Testis (tissue), 3 donors: ENCODE results near the gene RNF175. TPM values are rescaled to one million over a fixed set of nuclear protein-coding genes. Genes with fewer than 3 reads are reported as not detected.
A peak's percentile ranks its signal among the peaks of the same experiment; 100 is the strongest.

Experiments
- DNase-seq: peaks from one replicate; pipeline ENCODE4 v3.0.0-alpha.2; 2019
- H3K27ac ChIP-seq, 2 donors: fragments of 200-600 bp; sonication (generic); one replicate each; pipeline ENCODE4 v1.5.1; 2019
- H3K27me3 ChIP-seq: fragments of 200-600 bp; sonication (generic); one replicate; pipeline ENCODE4 v1.5.1; 2019
- H3K36me3 ChIP-seq: fragments of 200-600 bp; sonication (generic); one replicate; pipeline ENCODE4 v1.5.1; 2017; ENCODE audit warnings: low read depth; ENCODE audit errors: missing control alignments
- H3K4me1 ChIP-seq: fragments of 200-600 bp; sonication (generic); one replicate; pipeline ENCODE4 v1.5.1; 2019
- H3K4me3 ChIP-seq, 2 donors: fragments of 200-600 bp; sonication (generic); one replicate each; pipeline ENCODE4 v1.5.1; 2017 to 2019
- H3K9me3 ChIP-seq: fragments of 200-600 bp; sonication (generic); one replicate; pipeline ENCODE4 v1.5.1; 2017
- POLR2A ChIP-seq: fragments of 450-650 bp; IDR thresholded peaks from one replicate; pipeline ENCODE4 v1.6.1; 2017; ENCODE audit warnings: antibody characterized with exemption, mild to moderate bottlenecking, moderate library complexity
- WGBS, 2 donors: methylation state at CpG; one replicate each; pipeline ENCODE4 v1.1.5; 2018; 5-methylcytosine and 5-hydroxymethylcytosine counted together
- intact Hi-C: fragments of 100-400 bp; cut with DNase I; formaldehyde crosslinking; loops from one replicate; pipeline ENCODE4 v1.15.1; 2023; ENCODE audit warnings: low total_unique reads
- polyA plus RNA-seq: library from polyadenylated mRNA; stranded (reverse); fragments of 350-450 nt; fragmentation: Illumina TruSeq; extraction: RNeasy Lipid Tissue Mini Kit (QIAGEN cat#74804); gene quantifications from one replicate; pipeline ENCODE4 v1.2.3, GENCODE V29; 2014; ENCODE audit warnings: low read depth, low replicate concordance; ENCODE audit not compliant: insufficient read depth
- total RNA-seq, 2 donors: library from RNA; depleted of rRNA; stranded (reverse); fragments of >200 nt; gene quantifications; one replicate each; pipeline ENCODE4 v1.2.3, GENCODE V29; 2016
- TF ChIP-seq, protein P1 (sequence below), 3 experiments: fragments of 450-650 bp in 2 of 3; fragments of 200-600 bp in 1 of 3; sonication (generic) in 1 of 3; IDR thresholded peaks; one replicate each; pipeline ENCODE4 v1.5.1; 2016 to 2019; ENCODE audit warnings: antibody characterized with exemption in 3 of 3, mild to moderate bottlenecking in 2 of 3, moderate library complexity in 1 of 3

RNF175 gene
- total and polyA plus RNA-seq, 3 donors from 2014 or later: 0.63 to 3.0 (median 0.99) TPM

DNA sequence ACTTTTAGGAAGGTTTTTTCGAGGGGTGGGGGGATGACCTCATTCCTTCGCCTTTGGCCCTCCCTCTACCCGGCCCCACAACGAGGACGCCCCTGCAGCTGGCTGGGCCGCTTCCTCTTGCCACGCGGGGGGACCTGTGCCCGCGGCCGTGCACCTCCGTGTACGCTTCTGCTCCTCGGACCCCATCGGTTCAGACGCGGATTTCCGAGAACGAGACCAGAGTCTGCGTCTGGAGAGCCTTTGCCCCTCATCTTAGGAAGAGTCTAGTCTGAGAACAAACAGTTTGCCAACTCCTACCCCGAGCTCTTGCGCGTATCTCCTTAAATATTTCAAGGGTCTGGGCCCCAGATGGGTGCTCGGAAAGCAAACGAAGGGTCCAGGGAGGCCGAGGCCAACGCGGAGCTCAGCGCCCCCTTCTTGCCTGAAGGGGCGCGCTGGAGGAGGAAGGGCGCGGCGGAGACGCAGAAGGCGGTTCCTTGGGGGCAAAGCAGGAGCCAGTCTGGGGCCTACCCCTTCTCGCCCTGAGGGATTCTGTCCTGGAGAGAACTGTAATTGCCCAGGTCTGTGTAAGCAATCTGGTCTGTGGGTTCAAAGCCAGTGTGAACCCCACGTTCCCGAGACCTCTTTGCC lies 32.9 kb upstream of the RNF175 start:
- peaks cover 12% of the 10 kb centered on the region for H3K4me1 ChIP-seq

GRCh38 chr4:153791746-153792617 lies 32.2 kb upstream of the RNF175 start:
- no peak for TF ChIP-seq POLR2A
- TF ChIP-seq, protein P1, sequence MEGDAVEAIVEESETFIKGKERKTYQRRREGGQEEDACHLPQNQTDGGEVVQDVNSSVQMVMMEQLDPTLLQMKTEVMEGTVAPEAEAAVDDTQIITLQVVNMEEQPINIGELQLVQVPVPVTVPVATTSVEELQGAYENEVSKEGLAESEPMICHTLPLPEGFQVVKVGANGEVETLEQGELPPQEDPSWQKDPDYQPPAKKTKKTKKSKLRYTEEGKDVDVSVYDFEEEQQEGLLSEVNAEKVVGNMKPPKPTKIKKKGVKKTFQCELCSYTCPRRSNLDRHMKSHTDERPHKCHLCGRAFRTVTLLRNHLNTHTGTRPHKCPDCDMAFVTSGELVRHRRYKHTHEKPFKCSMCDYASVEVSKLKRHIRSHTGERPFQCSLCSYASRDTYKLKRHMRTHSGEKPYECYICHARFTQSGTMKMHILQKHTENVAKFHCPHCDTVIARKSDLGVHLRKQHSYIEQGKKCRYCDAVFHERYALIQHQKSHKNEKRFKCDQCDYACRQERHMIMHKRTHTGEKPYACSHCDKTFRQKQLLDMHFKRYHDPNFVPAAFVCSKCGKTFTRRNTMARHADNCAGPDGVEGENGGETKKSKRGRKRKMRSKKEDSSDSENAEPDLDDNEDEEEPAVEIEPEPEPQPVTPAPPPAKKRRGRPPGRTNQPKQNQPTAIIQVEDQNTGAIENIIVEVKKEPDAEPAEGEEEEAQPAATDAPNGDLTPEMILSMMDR (IDR thresholded peaks at IDR 0.05): peak in 2 of 3 experiments; percentile 40 to 51
- Histone ChIP-seq H3K4me1 (peaks cover 12% of the 10 kb centered on the region), H3K27me3 (no peaks in the 10 kb centered on the region), H3K9me3 (no peaks in the 10 kb centered on the region), H3K27ac (no peak overlapping the region), H3K36me3 (no peaks in the 10 kb centered on the region), H3K4me3 (peak overlapping the region; percentile 32 to 38)
- intact Hi-C loops: no loop called here
- peak; percentile 88 for DNase-seq
- 2 to 5% methylated on average over 28 to 37 of the region's 37 CpGs for WGBS, 2 donors

More for the DNA sequence above, 32.9 kb upstream of the RNF175 start:
- peak overlapping the region; percentile 32 to 38 for H3K4me3 ChIP-seq
- intact Hi-C loops: no loop called here
- WGBS, 2 donors: 20 to 35% methylated on average over 25 to 39 of the region's 39 CpGs
- no peaks in the 10 kb centered on the region for H3K27me3 ChIP-seq
- H3K27ac ChIP-seq: no peak overlapping the region
- DNase-seq: no peak
- H3K9me3 ChIP-seq: no peaks in the 10 kb centered on the region
- no peak for TF ChIP-seq POLR2A
- TF ChIP-seq, protein P1 (IDR thresholded peaks at IDR 0.05): no peak
- H3K36me3 ChIP-seq: no peaks in the 10 kb centered on the region

GRCh38 chr4:153790962-153791551 lies 31.2 kb upstream of the RNF175 start:
- DNase-seq: peak; percentile 47
- 0 to 3% methylated on average over 8 to 51 of the region's 51 CpGs for WGBS, 2 donors
- Histone ChIP-seq H3K4me3 (peak overlapping the region; percentile 32 to 39), H3K36me3 (no peaks in the 10 kb centered on the region), H3K27ac (no peak overlapping the region), H3K9me3 (no peaks in the 10 kb centered on the region), H3K4me1 (peaks cover 12% of the 10 kb centered on the region), H3K27me3 (no peaks in the 10 kb centered on the region)
- no peak for TF ChIP-seq POLR2A
- TF ChIP-seq, protein P1 (IDR thresholded peaks at IDR 0.05): no peak
- intact Hi-C loops: no loop called here

DNA sequence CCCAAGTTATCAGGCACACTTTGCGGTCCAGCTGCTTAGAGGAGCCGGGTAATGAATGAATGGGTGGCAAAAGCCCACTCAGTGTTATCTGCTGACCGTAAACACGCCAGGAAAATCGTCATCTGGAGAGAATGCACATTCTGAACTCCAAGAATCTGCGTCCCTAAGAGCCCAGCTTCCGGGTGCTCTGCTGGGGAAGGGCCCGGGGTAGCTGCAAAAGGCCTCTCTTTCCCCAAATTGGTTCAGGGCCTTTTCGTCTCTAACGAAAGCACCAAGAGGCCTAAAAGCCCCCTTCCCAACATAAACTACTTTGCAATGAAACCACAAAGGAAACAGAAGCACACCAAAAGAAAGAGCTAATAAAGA lies 30.7 kb upstream of the RNF175 start:
- Histone ChIP-seq H3K4me1 (peaks cover 12% of the 10 kb centered on the region), H3K9me3 (no peaks in the 10 kb centered on the region), H3K36me3 (no peaks in the 10 kb centered on the region), H3K27ac (no peak overlapping the region), H3K27me3 (no peaks in the 10 kb centered on the region), H3K4me3 (peak overlapping the region; percentile 32 to 39)
- intact Hi-C loops: no loop called here
- 25 to 29% methylated on average over 9 to 10 of the region's 10 CpGs for WGBS, 2 donors
- TF ChIP-seq POLR2A: no peak
- TF ChIP-seq, protein P1 (IDR thresholded peaks at IDR 0.05): no peak
- DNase-seq: no peak
